HG02938 (cell line): ENCODE data around the gene C10orf71.

Source experiments
- ATAC-seq: cut with Tn5 transposase; IDR thresholded peaks from one replicate; pipeline ENCODE4 v1.9.1; 2021; ENCODE audit warnings: mild to moderate bottlenecking, moderate library complexity; ENCODE audit not compliant: unreplicated experiment

Gene C10orf71

GRCh38 chr10:49311555-49312236 is 12.7 kb downstream of the C10orf71 start:
- no peak for ATAC-seq

- no peak for ATAC-seq
Measured at GRCh38 chr10:49312246-49312869, 13.4 kb downstream of the C10orf71 start.

GRCh38 chr10:49313501-49314070 is 14.6 kb downstream of the C10orf71 start:
- ATAC-seq = no peak

GRCh38 chr10:49314806-49315205 is 15.8 kb downstream of the C10orf71 start:
- no peak for ATAC-seq

GRCh38 chr10:49318028-49318427 is 19.1 kb downstream of the C10orf71 start:
- ATAC-seq = no peak

GRCh38 chr10:49318755-49319154 is 19.8 kb downstream of the C10orf71 start:
- no peak for ATAC-seq

GRCh38 chr10:49319206-49319605 is 20.2 kb downstream of the C10orf71 start:
- ATAC-seq = no peak

GRCh38 chr10:49320191-49320590 is 21.2 kb downstream of the C10orf71 start:
- ATAC-seq = no peak

- ATAC-seq = no peak
Measured at GRCh38 chr10:49321021-49321420, 22.1 kb downstream of the C10orf71 start.

- ATAC-seq = no peak
Measured at GRCh38 chr10:49322371-49323170, 23.6 kb downstream of the C10orf71 start.

- ATAC-seq = no peak
Measured at GRCh38 chr10:49323171-49323895, 24.4 kb downstream of the C10orf71 start.

- no peak for ATAC-seq
Measured at GRCh38 chr10:49323896-49324270, 24.9 kb downstream of the C10orf71 start.

- no peak for ATAC-seq
Measured at GRCh38 chr10:49324711-49325110, 25.7 kb downstream of the C10orf71 start.

GRCh38 chr10:49325131-49325915 is 26.4 kb downstream of the C10orf71 start:
- ATAC-seq = no peak

- ATAC-seq = no peak
Measured at GRCh38 chr10:49325916-49326783, 27.2 kb downstream of the C10orf71 start.

GRCh38 chr10:49327036-49327813 is 28.3 kb downstream of the C10orf71 start:
- no peak for ATAC-seq

GRCh38 chr10:49328401-49329145 is 29.6 kb downstream of the C10orf71 start:
- ATAC-seq = no peak

GRCh38 chr10:49329146-49329505 is 30.2 kb downstream of the C10orf71 start:
- no peak for ATAC-seq
